Right renal pelvis (tissue), 4 donors: ENCODE results near the gene CLDN20. TPM values are rescaled to one million over a fixed set of nuclear protein-coding genes. Genes with fewer than 3 reads are reported as not detected.
A peak's percentile ranks its signal among the peaks of the same experiment; 100 is the strongest.
"Not testable (repeated sequence)": the region's sequence is repeated elsewhere in the genome, so short reads cannot be mapped to it uniquely, and the experiment has no call there.

ENCODE experiments used
- DNase-seq, 4 donors: peaks; one replicate each; pipeline ENCODE4 v3.0.0-alpha.2; 2013; ENCODE audit warnings: low read depth in 4 of 4, low spot score in 3 of 4, missing footprints in 1 of 4
- polyA plus RNA-seq, 4 donors: library from polyadenylated mRNA; unstranded; fragments of 120-200 nt; gene quantifications; one replicate each; pipeline ENCODE4 v1.2.1, GENCODE V29; 2013; ENCODE audit not compliant: insufficient read length in 4 of 4

The CLDN20 gene
- polyA plus RNA-seq, 4 donors, result 0.42 to 0.87 (median 0.66) TPM

- DNase-seq, result no peak
Observed at GRCh38 chr6:155309150-155309549, 45.3 kb downstream of the CLDN20 start.

GRCh38 chr6:155310596-155310995, 46.8 kb downstream of the CLDN20 start:
- no peak for DNase-seq

GRCh38 chr6:155311086-155311485, 47.3 kb downstream of the CLDN20 start:
- DNase-seq, result no peak

- no peak for DNase-seq
Observed at GRCh38 chr6:155311583-155311982, 47.8 kb downstream of the CLDN20 start.

GRCh38 chr6:155312950-155313349, 49.1 kb downstream of the CLDN20 start:
- not testable (repeated sequence) for DNase-seq

GRCh38 chr6:155313602-155314091, 49.8 kb downstream of the CLDN20 start:
- peak in 1 of 4 donors; percentile 8 for DNase-seq

- peak; percentile 96 to 98 (median 96) for DNase-seq
Observed at GRCh38 chr6:155314092-155314772, 50.4 kb downstream of the CLDN20 start, which contains the start of gene TFB1M. Gene TFB1M, minus strand, starts transcription at chr6:155314484. Its CDS starts 56 bp downstream, at chr6:155314428.

GRCh38 chr6:155314773-155315515, 51.1 kb downstream of the CLDN20 start:
- DNase-seq, result peak in 1 of 4 donors; percentile 20

- DNase-seq, result no peak
Observed at GRCh38 chr6:155315516-155315871, 51.7 kb downstream of the CLDN20 start.

- DNase-seq, result no peak
Observed at GRCh38 chr6:155316419-155316818, 52.6 kb downstream of the CLDN20 start.

- DNase-seq, result no peak
Observed at GRCh38 chr6:155317186-155317585, 53.4 kb downstream of the CLDN20 start.

- DNase-seq, result no peak
Observed at GRCh38 chr6:155319902-155320301, 56.1 kb downstream of the CLDN20 start.

- DNase-seq, result no peak
Observed at GRCh38 chr6:155324172-155324571, 60.4 kb downstream of the CLDN20 start.

- no peak for DNase-seq
Observed at GRCh38 chr6:155324993-155325392, 61.2 kb downstream of the CLDN20 start.

- DNase-seq, result no peak
Observed at GRCh38 chr6:155325700-155326516, 62.1 kb downstream of the CLDN20 start.

Other genes with a start within 250 kb of the CLDN20 start
- gene TFB1M, start 50.5 kb downstream of the CLDN20 start, polyA plus RNA-seq, result 10 to 100 TPM; 17.4 to 19.5 (median 18.8) TPM
- gene NOX3, start 191.8 kb downstream of the CLDN20 start, polyA plus RNA-seq, result 1 to 10 TPM; 1.4 to 2.2 (median 1.9) TPM